Testis (tissue), 2 donors: ENCODE measurements around the gene KYAT1.

ENCODE experiments used
- CTCF ChIP-seq, 3 experiments: fragments of 450-650 bp in 2 of 3; fragments of 200-600 bp in 1 of 3; sonication (generic) in 1 of 3; IDR thresholded peaks; one replicate each; pipeline ENCODE4 v1.5.1; 2016 to 2019; ENCODE audit warnings: antibody characterized with exemption in 3 of 3, mild to moderate bottlenecking in 2 of 3, moderate library complexity in 1 of 3
- POLR2A ChIP-seq: fragments of 450-650 bp; IDR thresholded peaks from one replicate; pipeline ENCODE4 v1.6.1; 2017; ENCODE audit warnings: antibody characterized with exemption, mild to moderate bottlenecking, moderate library complexity

- TF ChIP-seq CTCF (IDR thresholded peaks at IDR 0.05) (no peak), POLR2A (no peak)
Observed at GRCh38 chr9:128835246-128836210, 46.2 kb downstream of the KYAT1 start.
